H1 (cell line): Measurements from ENCODE around the gene DPP8. TPM values are rescaled to one million over a fixed set of nuclear protein-coding genes. Genes with fewer than 3 reads are reported as not detected.

Experiments
- CTCF ChIA-PET: fragments of 300-600 bp; sonication (Branson Sonifier 250); formaldehyde crosslinking; loops from one replicate; lab custom pipeline; 2021; ENCODE audit not compliant: partially characterized antibody; lab: Charles Lee
- POLR2A ChIA-PET: fragments of 300-600 bp; sonication (Branson Sonifier 250); formaldehyde crosslinking; loops from one replicate; lab custom pipeline; 2021; ENCODE audit warnings: inconsistent platforms; ENCODE audit not compliant: partially characterized antibody; lab: Charles Lee
- DNase-seq, 2 experiments: peaks; one replicate each; pipeline versions ENCODE4 v3.0.0 to v3.0.0-alpha.2; 2010 to 2022; ENCODE audit warnings: low spot score in 2 of 2, low read depth in 1 of 2, mixed read lengths in 1 of 2
- FAIRE-seq: peaks from 2 replicates; lab custom pipeline; 2011; peaks lifted over from hg19 to GRCh38; lab: Jason Lieb, UNC
- H2AFZ ChIP-seq: 2 replicates; pipeline ENCODE4 v1.8.1; 2012; ENCODE audit warnings: low read length, inconsistent platforms
- H2AK5ac ChIP-seq: 2 replicates; pipeline ENCODE4 v1.6.1; 2013; ENCODE audit warnings: low read depth, low read length
- H2BK120ac ChIP-seq: replicated peaks from 2 replicates; pipeline ENCODE3; 2013; ENCODE audit warnings: low read depth, low read length, inconsistent platforms
- H2BK12ac ChIP-seq: 2 replicates; pipeline ENCODE4 v1.6.1; 2013; ENCODE audit warnings: low read depth, low read length
- H2BK15ac ChIP-seq: 2 replicates; pipeline ENCODE4 v1.6.1; 2013; ENCODE audit warnings: low read length
- H2BK20ac ChIP-seq: 2 replicates; pipeline ENCODE4 v1.6.1; 2013; ENCODE audit warnings: low read length
- H2BK5ac ChIP-seq: 2 replicates; pipeline ENCODE4 v1.6.1; 2013; ENCODE audit warnings: low read depth, low read length
- H3K14ac ChIP-seq: 2 replicates; pipeline ENCODE4 v1.6.1; 2013; ENCODE audit warnings: inconsistent platforms; ENCODE audit not compliant: insufficient read length
- H3K18ac ChIP-seq: 2 replicates; pipeline ENCODE4 v1.6.1; 2013; ENCODE audit warnings: low read length; ENCODE audit errors: extremely low read depth
- H3K23ac ChIP-seq: 2 replicates; pipeline ENCODE4 v1.6.1; 2013; ENCODE audit warnings: inconsistent platforms; ENCODE audit not compliant: insufficient read length
- H3K23me2 ChIP-seq: 2 replicates; pipeline ENCODE4 v1.6.1; 2013; ENCODE audit warnings: low read depth, low read length
- H3K27ac ChIP-seq: 2 replicates; pipeline ENCODE4 v1.6.1; 2011; ENCODE audit warnings: low read depth, low read length, inconsistent platforms
- H3K27me3 ChIP-seq, 4 experiments: replicated peaks in 1 of 4; 1 replicate in 1 of 4; 2 replicates in 3 of 4; pipeline versions ENCODE4 v1.6.1 to v1.8.1; 2011 to 2013; ENCODE audit warnings: low read length in 3 of 4, mild to moderate bottlenecking in 3 of 4, inconsistent platforms in 2 of 4, mixed read lengths in 2 of 4, moderate library complexity in 1 of 4; ENCODE audit not compliant: control insufficient read depth in 3 of 4, insufficient read depth in 3 of 4; ENCODE audit errors: extremely low read depth in 1 of 4
- H3K36me3 ChIP-seq, 4 experiments: 2 replicates each; pipeline versions ENCODE4 v1.6.1 to v1.8.1; 2011 to 2013; ENCODE audit warnings: mild to moderate bottlenecking in 4 of 4, low read length in 3 of 4, moderate library complexity in 2 of 4, control low read depth in 1 of 4, inconsistent platforms in 1 of 4; ENCODE audit not compliant: insufficient read depth in 4 of 4, control insufficient read depth in 2 of 4
- H3K4ac ChIP-seq: replicated peaks from 2 replicates; pipeline ENCODE3; 2013; ENCODE audit warnings: low read length, low read depth, mixed read lengths, inconsistent platforms; ENCODE audit not compliant: insufficient read length
- H3K4me1 ChIP-seq, 4 experiments: replicated peaks in 1 of 4; 1 replicate in 1 of 4; 2 replicates in 3 of 4; pipeline versions ENCODE4 v1.6.1 to v1.8.1; 2011 to 2013; ENCODE audit warnings: low read length in 3 of 4, inconsistent platforms in 2 of 4, mixed read lengths in 1 of 4; ENCODE audit not compliant: insufficient read depth in 4 of 4, control insufficient read depth in 3 of 4
- H3K4me2 ChIP-seq, 2 experiments: 2 replicates each; pipeline versions ENCODE4 v1.6.1 to v1.8.1; 2011 to 2013; ENCODE audit warnings: low read depth in 2 of 2, low read length in 2 of 2, control low read depth in 1 of 2, inconsistent platforms in 1 of 2, mild to moderate bottlenecking in 1 of 2; ENCODE audit not compliant: insufficient read depth in 1 of 2
- H3K4me3 ChIP-seq, 4 experiments: fragments of 200-600, 300-600 bp in 1 of 4; sonication (generic), shearing (Covaris generic), sonication (Bioruptor Twin) in 1 of 4; 2 replicates each; pipeline versions ENCODE4 v1.5.1 to v1.8.1; 2011 to 2016; ENCODE audit warnings: low read length in 4 of 4, low read depth in 3 of 4, control low read depth in 2 of 4, inconsistent platforms in 2 of 4, mild to moderate bottlenecking in 2 of 4, mixed read lengths in 1 of 4, moderate library complexity in 1 of 4; ENCODE audit not compliant: insufficient read depth in 2 of 4; ENCODE audit errors: extremely low read depth in 1 of 4
- H3K56ac ChIP-seq: replicated peaks from 2 replicates; pipeline ENCODE3; 2013; ENCODE audit warnings: low read depth, mild to moderate bottlenecking, mixed read lengths, low read length, inconsistent platforms; ENCODE audit not compliant: insufficient read length
- H3K79me1 ChIP-seq: 2 replicates; pipeline ENCODE4 v1.6.1; 2013; ENCODE audit warnings: low read depth, low read length, control low read depth
- H3K79me2 ChIP-seq, 2 experiments: 2 replicates each; pipeline versions ENCODE4 v1.6.1 to v1.8.1; 2012 to 2013; ENCODE audit warnings: low read length in 2 of 2, mild to moderate bottlenecking in 2 of 2, inconsistent platforms in 1 of 2; ENCODE audit not compliant: insufficient read depth in 2 of 2, control insufficient read depth in 1 of 2
- H3K9ac ChIP-seq, 4 experiments: replicated peaks in 1 of 4; 1 replicate in 1 of 4; 2 replicates in 3 of 4; pipeline versions ENCODE4 v1.6.1 to v1.8.1; 2011 to 2013; ENCODE audit warnings: low read depth in 3 of 4, low read length in 3 of 4, control low read depth in 2 of 4, mild to moderate bottlenecking in 2 of 4, moderate library complexity in 2 of 4, inconsistent platforms in 1 of 4; ENCODE audit errors: extremely low read depth in 1 of 4
- H3K9me3 ChIP-seq, 2 experiments: 2 replicates each; pipeline versions ENCODE4 v1.6.1 to v1.8.1; 2012 to 2013; ENCODE audit warnings: mild to moderate bottlenecking in 2 of 2, moderate library complexity in 2 of 2, control low read depth in 1 of 2, inconsistent platforms in 1 of 2, low read depth in 1 of 2, low read length in 1 of 2, mixed read lengths in 1 of 2; ENCODE audit not compliant: insufficient read depth in 2 of 2
- H4K20me1 ChIP-seq, 2 experiments: replicated peaks in 1 of 2; 2 replicates each; pipeline versions ENCODE3 to v1.8.1; 2011 to 2013; ENCODE audit warnings: inconsistent platforms in 2 of 2, low read length in 2 of 2, mild to moderate bottlenecking in 1 of 2; ENCODE audit not compliant: insufficient read depth in 2 of 2, control insufficient read depth in 1 of 2
- H4K5ac ChIP-seq: 2 replicates; pipeline ENCODE4 v1.6.1; 2013; ENCODE audit warnings: low read length, low read depth, mixed read lengths, inconsistent platforms; ENCODE audit not compliant: insufficient read length
- H4K8ac ChIP-seq: 2 replicates; pipeline ENCODE4 v1.8.0; 2013; ENCODE audit warnings: mild to moderate bottlenecking, moderate library complexity, low read length, inconsistent platforms; ENCODE audit not compliant: insufficient read depth; ENCODE audit errors: extremely low read depth
- H4K91ac ChIP-seq: replicated peaks from 2 replicates; pipeline ENCODE3; 2013; ENCODE audit warnings: low read length, mixed read lengths, inconsistent platforms; ENCODE audit not compliant: insufficient read length
- EGR1 ChIP-seq: IDR thresholded peaks from 2 replicates; pipeline ENCODE4 v1.6.1; 2011; ENCODE audit warnings: low read depth, low read length, borderline replicate concordance
- MAFK ChIP-seq: IDR thresholded peaks from 2 replicates; pipeline ENCODE4 v1.6.1; 2012; ENCODE audit warnings: low read depth, mild to moderate bottlenecking, improper control_type of control experiment, low read length
- NRF1 ChIP-seq: IDR thresholded peaks from 2 replicates; pipeline ENCODE4 v1.6.1; 2011; ENCODE audit warnings: mild to moderate bottlenecking, low read depth, low read length, improper control_type of control experiment
- PHF8 ChIP-seq: fragments of 200-600 bp; sonication (generic); conservative IDR thresholded peaks from 2 replicates; pipeline ENCODE4 v1.7.1; 2012; ENCODE audit warnings: low read depth, mild to moderate bottlenecking, inconsistent platforms, low read length, moderate library complexity
- RBBP5 ChIP-seq: IDR thresholded peaks from 2 replicates; pipeline ENCODE4 v1.7.1; 2012; ENCODE audit warnings: low read depth, mild to moderate bottlenecking, inconsistent platforms, low read length, moderate library complexity, borderline replicate concordance
- SIN3A ChIP-seq, 2 experiments: IDR thresholded peaks in 1 of 2; conservative IDR thresholded peaks in 1 of 2; 2 replicates each; pipeline ENCODE4 v1.6.1; 2011 to 2012; ENCODE audit warnings: low read length in 2 of 2, improper control_type of control experiment in 1 of 2, low read depth in 1 of 2, mild to moderate bottlenecking in 1 of 2
- SIX5 ChIP-seq: IDR thresholded peaks from 2 replicates; pipeline ENCODE4 v1.6.1; 2011; ENCODE audit warnings: mild to moderate bottlenecking, low read depth, low read length
- YY1 ChIP-seq: IDR thresholded peaks from 2 replicates; pipeline ENCODE4 v1.6.1; 2011; ENCODE audit warnings: low read depth, mild to moderate bottlenecking, low read length
- WGBS, 2 experiments: shearing (Covaris generic) in 1 of 2; methylation state at CpG; one replicate each; pipeline versions ENCODE4 v1.1.6 to v1.1.7; 2013 to 2015; ENCODE audit warnings: low lambda C conversion rate in 2 of 2, mixed read lengths in 2 of 2, inconsistent platforms in 1 of 2, low coverage in 1 of 2, missing lambda C conversion rate in 1 of 2; ENCODE audit not compliant: insufficient replicate concordance in 2 of 2, insufficient coverage in 1 of 2, insufficient read length in 1 of 2; ENCODE audit errors: extremely low coverage in 1 of 2, missing lambda C conversion rate in 1 of 2; 5-methylcytosine and 5-hydroxymethylcytosine counted together
- polyA plus RNA-seq, 7 experiments: library from polyadenylated mRNA; depleted of rRNA in 3 of 7; stranded (reverse) in 5 of 7; unstranded in 2 of 7; fragments of >200 nt in 5 of 7; fragments of 200-250 nt in 2 of 7; gene quantifications; 1 replicate in 5 of 7; 2 replicates in 1 of 7; 4 replicates in 1 of 7; pipeline versions ENCODE4 v1.2.1 to v1.2.3, GENCODE V29; 2011 to 2013; ENCODE audit warnings: missing spikeins in 2 of 7, mixed read lengths in 2 of 7
- total RNA-seq: library from RNA; stranded (reverse); fragmentation: NEBNext Ultra II Directional; extraction: Animal tissue kit (Norgen Biotek cat#: 25700); gene quantifications from 2 replicates; pipeline ENCODE4 v1.2.1, GENCODE V29; 2021

Gene DPP8
- total and polyA plus RNA-seq, 2 of the 8 experiments (the other 6 are each of a cell fraction or from before 2014, with no cell fraction given), result 9.9 to 26.0 TPM

- no peak overlapping the region for H3K27ac ChIP-seq
- DNase-seq (no peak), FAIRE-seq (no peak)
- H2AK5ac ChIP-seq, result no peak overlapping the region
- H2BK20ac ChIP-seq, result no peak overlapping the region
- no peaks in the 10 kb centered on the region for H4K20me1 ChIP-seq
- no peaks in the 10 kb centered on the region for H3K9me3 ChIP-seq
- no peak overlapping the region for H2BK15ac ChIP-seq
- no peak overlapping the region for H3K4me3 ChIP-seq
- no peak overlapping the region for H2BK120ac ChIP-seq
- H3K56ac ChIP-seq, result no peak overlapping the region
- H3K36me3 ChIP-seq, result no peaks in the 10 kb centered on the region
- no peak overlapping the region for H2AFZ ChIP-seq
- no peak overlapping the region for H4K8ac ChIP-seq
- no peak overlapping the region for H3K18ac ChIP-seq
- no peaks in the 10 kb centered on the region for H3K79me2 ChIP-seq
- whole genome bisulfite sequencing, 2 experiments, result 82% methylated on average over 10 of the region's 10 CpGs; no CpG with 5 or more reads in 1 of the 2 experiments
- H4K5ac ChIP-seq, result no peak overlapping the region
- no peak overlapping the region for H3K4me2 ChIP-seq
- H3K4me1 ChIP-seq, result peaks cover 0 to 2% (median 0%) of the 10 kb centered on the region in 4 experiments; a peak in 1 of 7 replicates
- H3K9ac ChIP-seq, result no peak overlapping the region
- H3K4ac ChIP-seq, result no peak overlapping the region
- H3K79me1 ChIP-seq, result no peaks in the 10 kb centered on the region
- ChIA-PET CTCF (interaction anchor here (0.9 to 1.2 kb wide), 2 partner anchors 33 to 113 kb away, joined by 3 read pairs; no protein-coding TSS in a partner anchor), POLR2A (no interaction called here)
- no peak overlapping the region for H4K91ac ChIP-seq
- no peak overlapping the region for H3K14ac ChIP-seq
- H2BK5ac ChIP-seq, result no peak overlapping the region
- no peaks in the 10 kb centered on the region for H3K27me3 ChIP-seq
- no peak overlapping the region for H3K23ac ChIP-seq
- no peaks in the 10 kb centered on the region for H3K23me2 ChIP-seq
- no peak overlapping the region for H2BK12ac ChIP-seq
- no peak for TF ChIP-seq NRF1
- TF ChIP-seq YY1, result no peak
- TF ChIP-seq SIX5, result no peak
- TF ChIP-seq MAFK, result no peak
- TF ChIP-seq EGR1, result no peak
- no peak for TF ChIP-seq PHF8
- no peak for TF ChIP-seq RBBP5
- TF ChIP-seq SIN3A (conservative IDR thresholded peaks at IDR 0.05 in 1 of 2, IDR thresholded peaks at IDR 0.05 in 1 of 2; ENCODE audit: low read depth in 1 of 2, low read length in 2 of 2), result no peak
These were observed 6.7 kb upstream of the DPP8 start for GRCh38 chr15:65524226-65524625.
